Hepatocyte (in vitro differentiated cells): ENCODE data around the gene FAM53B.

Experiments
- EZH2phosphoT487 ChIP-seq: fragments of 200-600 bp; sonication (generic); IDR thresholded peaks from one replicate; pipeline ENCODE4 v1.6.1; 2018; ENCODE audit warnings: antibody characterized with exemption, mild to moderate bottlenecking, low read depth, moderate library complexity; ENCODE audit not compliant: unreplicated experiment, severe bottlenecking
- TF ChIP-seq, protein P1 (sequence below): fragments of 200-600 bp; sonication (generic); IDR thresholded peaks from 2 replicates; pipeline ENCODE4 v1.5.1; 2016; ENCODE audit warnings: antibody characterized with exemption, mild to moderate bottlenecking; ENCODE audit not compliant: poor library complexity

DNA sequence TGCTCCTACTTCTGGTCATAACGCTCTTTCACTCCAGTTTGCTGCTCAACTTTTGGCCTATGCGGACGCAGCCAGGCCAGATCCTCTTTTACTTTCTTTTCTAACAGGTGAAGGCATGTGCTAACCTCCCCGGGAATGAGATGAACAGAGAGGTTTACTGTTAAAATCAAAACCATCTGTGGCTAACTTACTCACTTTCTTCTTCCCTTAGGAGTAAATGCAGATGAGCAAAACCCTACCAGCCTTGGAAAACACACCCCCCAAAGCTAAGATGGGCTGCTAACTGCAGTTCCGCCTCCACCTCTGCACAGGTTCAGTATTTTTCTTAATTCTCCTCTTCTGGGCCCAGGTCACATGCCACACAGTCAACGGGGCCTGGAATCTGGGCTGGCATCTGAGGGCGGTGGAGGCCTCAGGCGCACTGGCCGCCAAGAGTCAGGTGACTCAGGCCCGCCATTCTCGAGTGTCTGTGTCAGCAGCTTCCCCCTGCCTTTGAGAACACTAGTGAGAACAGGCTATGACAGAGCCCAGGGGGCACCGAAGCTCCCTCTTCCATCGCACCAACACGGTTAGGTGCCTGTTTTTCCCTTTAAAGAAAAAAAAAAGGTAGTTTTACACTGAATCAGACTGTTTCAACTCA lies 11.1 kb downstream of the FAM53B start:
- TF ChIP-seq EZH2phosphoT487: no peak
- TF ChIP-seq, protein P1, sequence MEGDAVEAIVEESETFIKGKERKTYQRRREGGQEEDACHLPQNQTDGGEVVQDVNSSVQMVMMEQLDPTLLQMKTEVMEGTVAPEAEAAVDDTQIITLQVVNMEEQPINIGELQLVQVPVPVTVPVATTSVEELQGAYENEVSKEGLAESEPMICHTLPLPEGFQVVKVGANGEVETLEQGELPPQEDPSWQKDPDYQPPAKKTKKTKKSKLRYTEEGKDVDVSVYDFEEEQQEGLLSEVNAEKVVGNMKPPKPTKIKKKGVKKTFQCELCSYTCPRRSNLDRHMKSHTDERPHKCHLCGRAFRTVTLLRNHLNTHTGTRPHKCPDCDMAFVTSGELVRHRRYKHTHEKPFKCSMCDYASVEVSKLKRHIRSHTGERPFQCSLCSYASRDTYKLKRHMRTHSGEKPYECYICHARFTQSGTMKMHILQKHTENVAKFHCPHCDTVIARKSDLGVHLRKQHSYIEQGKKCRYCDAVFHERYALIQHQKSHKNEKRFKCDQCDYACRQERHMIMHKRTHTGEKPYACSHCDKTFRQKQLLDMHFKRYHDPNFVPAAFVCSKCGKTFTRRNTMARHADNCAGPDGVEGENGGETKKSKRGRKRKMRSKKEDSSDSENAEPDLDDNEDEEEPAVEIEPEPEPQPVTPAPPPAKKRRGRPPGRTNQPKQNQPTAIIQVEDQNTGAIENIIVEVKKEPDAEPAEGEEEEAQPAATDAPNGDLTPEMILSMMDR: no peak
